Activated T-helper 1 cell treated with anti-CD3 and anti-CD28 coated beads, Interleukin-12 subunit alpha, Interleukin-12 subunit beta, Interleukin-2, Interleukin-4 antibody, amounts not matched to agents 30 ng/mL and 10 ng/mL and 1 ng/mL, durations not matched to agents 14 hours and 24 hours and 36 hours (primary cell): ENCODE results near the gene IQGAP3. TPM values are rescaled to one million over a fixed set of nuclear protein-coding genes. Genes with fewer than 3 reads are reported as not detected.

Experiments used
- DNase-seq: peaks from one replicate; pipeline ENCODE4 v3.0.0; 2021; ENCODE audit warnings: low spot score
- H3K27ac Mint-ChIP-seq: one replicate; pipeline ENCODE4 v1.8.0; 2021; ENCODE audit warnings: mild to moderate bottlenecking, mixed read lengths
- H3K27me3 Mint-ChIP-seq: one replicate; pipeline ENCODE4 v1.8.0; 2022; ENCODE audit warnings: mild to moderate bottlenecking, moderate library complexity, mixed read lengths; ENCODE audit not compliant: insufficient read depth
- H3K36me3 Mint-ChIP-seq: one replicate; pipeline ENCODE4 v1.8.0; 2021; ENCODE audit warnings: low read depth, mixed read lengths
- H3K4me1 Mint-ChIP-seq: one replicate; pipeline ENCODE4 v1.8.0; 2021; ENCODE audit warnings: low read depth, mixed read lengths
- H3K4me3 Mint-ChIP-seq: one replicate; pipeline ENCODE4 v1.8.0; 2021; ENCODE audit warnings: mild to moderate bottlenecking, moderate library complexity, mixed read lengths
- H3K9me3 Mint-ChIP-seq: one replicate; pipeline ENCODE4 v1.8.0; 2021; ENCODE audit warnings: mixed read lengths
- intact Hi-C: fragments of 100-400 bp; cut with micrococcal nuclease; formaldehyde crosslinking; loops from one replicate; pipeline ENCODE4 v1.15.1; 2024
- total RNA-seq: library from RNA; stranded (reverse); gene quantifications from 2 replicates; pipeline ENCODE4 v1.2.3, GENCODE V29; 2022

The IQGAP3 gene
- total RNA-seq, 1 donor from 2014 or later, result 11.2 TPM

DNA sequence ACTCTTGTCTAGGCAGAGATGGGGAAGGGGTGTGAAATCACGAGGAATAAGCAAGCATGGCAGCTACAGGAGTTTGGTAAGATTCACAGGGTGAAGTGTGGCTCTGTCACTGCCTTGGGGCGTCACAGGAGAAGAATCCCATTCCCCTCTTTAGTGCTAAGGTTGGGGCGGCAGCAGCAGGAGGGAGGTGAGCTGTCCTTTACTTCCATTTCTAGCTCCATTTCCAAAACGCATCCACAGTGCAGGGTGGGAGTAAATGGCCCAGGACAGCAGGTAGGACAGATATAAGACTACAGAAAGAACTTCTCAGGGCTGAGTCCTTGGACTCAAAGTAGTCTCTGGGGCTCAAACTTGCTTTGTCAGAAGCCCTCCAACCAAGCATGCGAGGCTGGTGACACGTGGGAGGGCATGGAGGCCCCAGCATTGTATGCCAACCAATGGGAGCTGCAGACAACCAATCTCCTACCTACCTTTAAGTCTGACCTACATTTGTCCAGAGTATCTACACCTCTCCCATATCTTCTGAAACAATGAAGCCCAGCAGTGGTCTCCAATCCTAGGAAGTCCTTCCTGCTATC, 80.3 kb downstream of the IQGAP3 start:
- Mint-ChIP-seq H3K27ac (peak overlapping the region; percentile 2), H3K27me3 (no peaks in the 10 kb centered on the region), H3K36me3 (peaks cover 36% of the 10 kb centered on the region), H3K9me3 (no peaks in the 10 kb centered on the region), H3K4me3 (no peak overlapping the region), H3K4me1 (peaks cover 90% of the 10 kb centered on the region)
- intact Hi-C loops, result no loop called here
- DNase-seq, result no peak

DNA sequence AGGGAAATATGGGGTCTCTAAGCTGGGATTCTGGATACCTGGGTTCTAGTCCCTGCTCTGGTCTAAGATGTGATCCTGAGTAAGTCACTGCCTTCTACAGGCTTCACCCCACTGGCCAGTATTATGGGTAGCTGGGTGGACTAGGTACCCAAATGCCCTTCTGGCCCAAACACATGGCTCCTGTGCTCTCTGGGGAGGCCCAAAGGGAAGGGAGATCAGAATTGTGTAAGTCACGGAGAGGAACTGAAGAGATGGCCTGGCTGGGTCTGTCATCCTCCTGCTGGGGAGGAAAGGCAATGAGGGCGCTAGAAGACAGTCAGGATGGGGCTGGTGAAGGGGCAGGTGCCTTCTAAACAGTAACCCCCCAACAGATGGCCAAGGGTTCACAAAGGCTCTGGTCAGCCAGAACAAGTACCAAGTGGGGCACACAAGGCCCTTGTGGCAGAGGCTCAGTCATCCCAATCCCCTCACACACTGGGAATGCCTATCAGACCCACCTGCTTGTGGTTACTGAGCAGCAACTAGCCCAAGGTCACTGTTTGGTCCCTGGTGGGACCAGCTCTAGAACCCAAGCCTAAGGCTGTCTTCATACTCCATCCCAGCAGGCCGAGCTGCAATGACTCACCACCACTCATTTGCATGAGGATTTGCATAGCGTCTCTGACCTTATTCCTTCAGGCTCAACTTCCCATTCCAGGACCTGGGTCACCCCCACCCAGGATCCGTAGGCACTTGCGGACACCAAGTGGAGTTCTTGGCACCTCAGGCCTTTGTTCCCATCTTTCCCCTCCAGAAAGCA, 81.0 kb downstream of the IQGAP3 start:
- no peaks in the 10 kb centered on the region for H3K27me3 Mint-ChIP-seq
- intact Hi-C loops, result no loop called here
- peaks cover 90% of the 10 kb centered on the region for H3K4me1 Mint-ChIP-seq
- H3K27ac Mint-ChIP-seq, result peak overlapping the region; percentile 35
- H3K9me3 Mint-ChIP-seq, result no peaks in the 10 kb centered on the region
- H3K36me3 Mint-ChIP-seq, result peaks cover 33% of the 10 kb centered on the region
- H3K4me3 Mint-ChIP-seq, result peak overlapping the region; percentile 64
- no peak for DNase-seq

DNA sequence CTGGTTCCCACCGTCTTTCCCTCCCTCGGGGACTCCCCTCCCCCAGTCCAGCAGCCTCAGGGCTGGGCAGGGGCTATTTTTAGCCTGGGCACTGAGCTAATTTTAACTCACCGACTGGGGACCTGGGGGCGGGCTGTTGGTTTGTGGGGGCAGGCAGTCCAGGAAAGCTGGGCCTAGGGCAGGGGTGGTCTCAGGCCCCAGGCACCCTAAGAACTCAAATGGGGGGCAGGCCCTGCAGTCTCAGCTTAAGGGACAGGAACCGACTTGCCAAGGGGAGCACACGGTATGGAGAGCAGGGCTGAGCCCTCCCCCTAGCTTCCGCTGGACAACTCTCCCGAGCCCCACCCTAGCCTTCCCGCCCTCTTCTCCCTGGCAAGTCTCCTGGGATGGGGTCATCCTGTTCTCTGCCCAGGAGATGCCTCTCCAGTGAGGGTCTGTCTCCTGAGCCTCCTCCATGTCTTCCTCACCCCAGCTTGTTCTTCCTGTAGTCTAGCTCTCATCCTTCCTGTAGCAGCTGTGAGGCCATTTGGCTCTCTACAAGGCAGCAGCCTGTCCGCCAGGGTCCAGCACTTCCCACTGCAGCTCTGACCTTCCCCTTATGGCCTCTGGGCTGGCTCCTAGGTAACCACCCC, 81.8 kb downstream of the IQGAP3 start:
- peaks cover 28% of the 10 kb centered on the region for H3K36me3 Mint-ChIP-seq
- intact Hi-C loops, result no loop called here

DNA sequence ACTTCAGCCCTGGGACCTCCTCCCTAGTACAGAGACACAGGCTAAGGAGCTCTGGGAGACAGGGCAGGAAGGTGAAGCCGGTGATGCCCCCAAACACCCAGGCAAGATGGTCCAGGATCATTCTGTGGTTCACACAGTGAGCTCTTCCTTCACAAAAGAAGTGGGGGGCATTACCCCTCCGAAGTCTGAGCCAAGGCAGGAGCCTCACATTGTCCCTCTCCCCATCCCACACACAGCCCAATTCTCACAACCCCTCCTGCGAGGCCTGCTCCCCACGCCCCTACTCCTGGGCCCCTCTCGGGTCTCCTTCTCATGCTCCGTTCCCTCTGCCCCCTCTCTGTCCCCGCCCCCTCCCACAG, 82.5 kb downstream of the IQGAP3 start:
- Mint-ChIP-seq H3K27me3 (no peaks in the 10 kb centered on the region), H3K36me3 (peaks cover 24% of the 10 kb centered on the region), H3K4me3 (peak overlapping the region; percentile 35), H3K9me3 (no peaks in the 10 kb centered on the region), H3K4me1 (peaks cover 79% of the 10 kb centered on the region), H3K27ac (peak overlapping the region; percentile 64)
- intact Hi-C loops, result loop anchor here (1.0 to 2.0 kb wide), 2 partner anchors 9 to 35 kb away; no protein-coding TSS in a partner anchor
- no peak for DNase-seq

More for the DNA sequence above, 81.8 kb downstream of the IQGAP3 start:
- H3K4me1 Mint-ChIP-seq, result peaks cover 84% of the 10 kb centered on the region
- H3K27me3 Mint-ChIP-seq, result no peaks in the 10 kb centered on the region
- peak overlapping the region; percentile 64 for H3K4me3 Mint-ChIP-seq
- no peak for DNase-seq
- peak overlapping the region; percentile 75 for H3K27ac Mint-ChIP-seq
- H3K9me3 Mint-ChIP-seq, result no peaks in the 10 kb centered on the region

DNA sequence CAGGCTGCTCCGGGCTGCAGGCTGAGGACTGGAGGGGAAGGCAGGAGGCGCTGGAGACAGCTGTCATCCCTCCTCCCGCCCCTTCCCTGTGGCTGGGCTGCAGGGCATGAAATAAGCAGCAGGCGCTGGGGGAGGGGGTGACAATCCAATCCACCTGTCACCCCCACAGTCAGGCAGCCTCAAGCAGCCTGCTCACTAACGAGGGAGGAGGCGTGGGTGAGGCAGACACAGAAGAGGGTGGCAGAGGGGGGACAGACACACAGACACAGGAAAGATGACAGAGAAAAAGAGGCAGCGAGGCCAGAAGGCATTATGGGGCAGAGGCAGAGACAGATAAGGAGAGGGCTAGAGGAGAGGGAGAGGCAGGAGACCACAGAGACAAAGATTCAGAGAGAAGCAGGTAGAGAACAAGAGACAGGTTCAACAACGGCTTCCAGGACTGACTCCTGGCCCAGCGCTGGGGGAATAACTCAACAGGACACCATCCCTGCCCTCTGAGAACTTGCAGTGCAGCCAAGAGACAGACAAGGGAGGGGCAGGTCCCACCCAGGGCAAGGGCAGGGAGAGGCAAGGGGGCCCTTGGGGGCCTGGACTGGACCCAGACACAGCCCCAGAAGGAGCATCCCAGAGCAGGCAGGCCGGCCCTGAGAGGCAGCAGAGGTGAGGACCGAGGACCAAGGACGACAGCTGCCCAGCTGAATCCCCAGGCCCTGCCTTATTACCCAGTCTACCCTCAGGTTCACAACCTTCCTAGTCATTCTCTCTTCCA, 83.0 kb downstream of the IQGAP3 start:
- H3K27ac Mint-ChIP-seq, result peak overlapping the region; percentile 88
- peak overlapping the region; percentile 65 for H3K4me3 Mint-ChIP-seq
- H3K4me1 Mint-ChIP-seq, result peaks cover 77% of the 10 kb centered on the region
- H3K36me3 Mint-ChIP-seq, result peaks cover 24% of the 10 kb centered on the region
- H3K27me3 Mint-ChIP-seq, result no peaks in the 10 kb centered on the region
- DNase-seq, result no peak
- no peaks in the 10 kb centered on the region for H3K9me3 Mint-ChIP-seq
- intact Hi-C loops, result loop anchor here (1.0 to 2.0 kb wide), 2 partner anchors 8 to 35 kb away; no protein-coding TSS in a partner anchor

DNA sequence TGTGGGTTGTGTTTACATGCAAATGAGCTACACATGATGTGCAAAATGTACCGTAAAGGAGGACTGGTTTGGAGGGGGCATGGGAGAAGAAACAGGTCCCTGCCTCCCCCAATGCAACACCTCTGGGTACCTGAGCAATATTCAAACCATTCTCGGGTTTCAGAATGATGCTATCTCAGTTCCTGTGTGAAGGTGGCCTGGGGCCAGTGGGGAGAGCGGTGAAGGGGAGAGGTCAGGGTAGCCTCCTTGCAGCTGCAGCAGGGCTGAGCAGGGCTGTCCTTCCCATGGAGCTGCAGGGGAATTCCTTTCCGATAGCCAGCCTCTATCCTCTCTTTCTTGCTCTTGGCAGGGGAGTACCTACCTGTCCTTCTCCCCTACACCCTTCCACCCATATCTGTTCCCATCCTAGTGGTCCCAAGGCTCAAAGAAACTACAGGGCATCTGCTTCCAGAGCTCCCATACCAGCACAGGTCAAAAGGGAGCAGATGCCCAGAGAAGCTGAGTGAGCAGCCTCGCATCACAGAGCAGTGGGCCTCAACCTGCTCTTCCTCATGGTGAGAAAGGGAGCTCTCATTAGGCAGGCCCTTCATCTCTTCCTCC, 83.7 kb downstream of the IQGAP3 start:
- Mint-ChIP-seq H3K36me3 (peaks cover 20% of the 10 kb centered on the region), H3K4me3 (peak overlapping the region; percentile 65), H3K27ac (peak overlapping the region; percentile 88), H3K9me3 (no peaks in the 10 kb centered on the region), H3K27me3 (no peaks in the 10 kb centered on the region), H3K4me1 (peaks cover 70% of the 10 kb centered on the region)
- DNase-seq, result peak; percentile 40
- intact Hi-C loops, result loop anchor here (1.0 to 2.0 kb wide), 3 partner anchors 7 to 36 kb away; partner anchors contain the start of gene MEF2D

DNA sequence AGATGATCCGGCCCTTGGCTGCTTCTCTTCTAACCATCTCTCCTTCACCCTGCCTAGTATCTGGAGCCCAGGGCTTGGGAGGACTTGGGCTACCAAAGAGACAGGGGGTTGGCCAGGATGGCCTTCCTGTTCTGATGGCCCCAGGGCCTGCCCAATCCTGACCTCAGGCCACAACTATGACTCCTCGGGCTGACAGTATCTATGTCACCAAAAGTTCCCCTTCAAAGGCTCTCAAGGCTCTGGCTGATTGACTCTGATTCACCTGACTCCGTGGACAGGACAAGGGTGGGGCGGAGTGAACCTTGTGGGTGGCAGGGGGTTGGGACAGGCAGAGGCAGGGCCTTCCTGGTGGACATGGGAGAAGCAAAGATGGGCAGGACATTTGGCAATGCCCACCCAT, 84.5 kb downstream of the IQGAP3 start:
- Mint-ChIP-seq H3K36me3 (peaks cover 18% of the 10 kb centered on the region), H3K4me1 (peaks cover 69% of the 10 kb centered on the region), H3K27me3 (no peaks in the 10 kb centered on the region), H3K9me3 (no peaks in the 10 kb centered on the region), H3K27ac (peak overlapping the region; percentile 52), H3K4me3 (peak overlapping the region; percentile 63)
- intact Hi-C loops, result loop anchor here (1.0 to 2.0 kb wide), 2 partner anchors 12 to 37 kb away; partner anchors contain the start of gene MEF2D
- DNase-seq, result peak; percentile 24

DNA sequence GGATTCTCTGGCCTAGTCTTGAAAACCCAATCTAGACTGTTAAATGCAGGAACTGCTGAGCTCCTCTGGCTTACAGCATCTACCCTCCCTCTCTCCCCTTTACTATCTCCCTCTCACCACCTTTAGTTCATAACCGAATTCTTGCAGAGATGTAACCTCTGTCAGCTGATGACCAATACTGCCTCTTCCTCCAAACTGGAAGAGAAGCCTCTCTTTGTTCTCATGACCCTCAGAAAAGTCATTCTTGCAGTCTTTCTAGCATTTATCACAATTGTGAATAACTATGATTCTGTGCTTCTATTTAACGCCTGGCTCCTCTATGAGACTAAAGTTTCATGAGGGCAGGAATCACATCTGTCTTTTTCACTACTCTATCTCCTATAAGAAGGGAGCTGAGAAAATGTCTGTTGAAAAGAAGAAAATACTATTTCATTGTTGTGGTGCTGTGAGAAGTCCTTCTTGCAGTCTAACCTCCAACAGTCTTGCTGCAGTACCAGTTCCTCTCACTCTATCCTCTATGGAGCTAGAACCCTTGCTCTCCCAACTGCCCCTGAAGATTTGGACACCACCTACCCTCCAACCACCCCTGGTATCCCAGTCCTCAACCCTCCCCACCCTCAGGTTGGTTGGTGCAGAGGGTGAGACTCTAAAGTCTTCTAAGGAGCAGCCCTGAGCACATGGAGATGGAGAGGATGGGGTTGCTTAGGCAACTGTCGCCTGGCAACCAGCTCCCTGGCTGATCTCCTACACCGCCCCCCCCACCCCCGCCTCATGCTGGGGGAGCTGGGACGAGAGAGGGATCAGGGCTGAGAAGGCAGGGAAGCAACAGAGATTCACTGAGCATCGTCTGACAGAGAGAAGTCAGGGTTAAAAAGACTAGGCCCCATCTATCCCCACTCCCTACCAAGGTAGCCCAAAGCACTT, 85.7 kb downstream of the IQGAP3 start:
- Mint-ChIP-seq H3K27ac (no peak overlapping the region), H3K9me3 (no peaks in the 10 kb centered on the region), H3K4me3 (no peak overlapping the region), H3K36me3 (peaks cover 21% of the 10 kb centered on the region), H3K4me1 (peaks cover 69% of the 10 kb centered on the region), H3K27me3 (no peaks in the 10 kb centered on the region)
- intact Hi-C loops, result no loop called here
- no peak for DNase-seq

DNA sequence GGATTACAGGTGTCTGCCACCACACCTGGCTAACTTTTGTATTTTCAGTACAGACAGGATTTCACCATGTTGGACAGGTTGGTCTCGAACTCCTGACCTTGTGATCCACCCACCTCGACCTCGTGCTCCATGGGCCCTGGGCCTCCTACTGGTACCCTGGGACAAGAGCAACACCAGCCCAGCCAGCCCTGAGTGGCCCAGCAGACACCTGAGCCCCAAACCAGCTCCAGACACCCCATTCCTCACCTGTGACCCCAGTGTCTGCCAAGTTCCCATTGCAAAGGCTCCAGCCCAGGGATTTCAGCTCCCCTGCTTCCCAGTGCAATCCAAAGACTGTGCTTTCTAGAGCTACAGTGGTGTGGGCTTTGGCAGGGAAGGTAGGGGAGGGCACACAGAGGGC, 86.4 kb downstream of the IQGAP3 start:
- no peak overlapping the region for H3K4me3 Mint-ChIP-seq
- H3K9me3 Mint-ChIP-seq, result no peaks in the 10 kb centered on the region
- peaks cover 26% of the 10 kb centered on the region for H3K36me3 Mint-ChIP-seq
- H3K27me3 Mint-ChIP-seq, result no peaks in the 10 kb centered on the region
- intact Hi-C loops, result no loop called here
- no peak overlapping the region for H3K27ac Mint-ChIP-seq
- no peak for DNase-seq
- H3K4me1 Mint-ChIP-seq, result peaks cover 69% of the 10 kb centered on the region

DNA sequence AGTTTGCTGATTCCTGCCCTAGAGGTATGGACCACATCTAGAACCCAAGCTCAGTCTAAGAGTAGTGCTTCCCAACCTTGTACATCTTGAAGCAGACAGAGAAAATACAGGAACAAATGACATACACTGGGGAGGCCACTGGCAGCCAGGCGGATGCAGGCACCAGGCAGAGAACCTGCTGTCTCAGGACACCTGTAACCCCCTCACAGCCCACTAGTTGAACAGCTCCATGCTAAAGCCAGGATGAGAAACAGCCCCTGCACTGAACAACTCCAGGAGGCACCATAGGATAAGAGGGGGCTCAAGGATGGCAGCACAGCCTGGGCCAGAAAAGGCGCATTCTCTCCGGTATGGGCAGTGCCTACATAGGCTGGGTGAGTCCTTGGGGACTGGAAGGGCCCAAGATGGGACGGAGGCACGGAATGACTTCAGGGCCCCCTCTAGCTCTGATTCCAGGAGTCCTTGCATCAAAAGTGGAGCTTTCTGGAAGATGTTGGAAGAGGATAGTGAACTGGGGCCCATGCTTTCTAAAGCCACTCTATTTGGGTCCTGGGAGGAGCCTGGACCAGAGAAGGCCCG, 87.8 kb downstream of the IQGAP3 start:
- Mint-ChIP-seq H3K27me3 (no peaks in the 10 kb centered on the region), H3K9me3 (no peaks in the 10 kb centered on the region), H3K4me3 (no peak overlapping the region), H3K36me3 (peaks cover 36% of the 10 kb centered on the region), H3K4me1 (peaks cover 65% of the 10 kb centered on the region), H3K27ac (no peak overlapping the region)
- DNase-seq, result no peak
- intact Hi-C loops, result no loop called here

DNA sequence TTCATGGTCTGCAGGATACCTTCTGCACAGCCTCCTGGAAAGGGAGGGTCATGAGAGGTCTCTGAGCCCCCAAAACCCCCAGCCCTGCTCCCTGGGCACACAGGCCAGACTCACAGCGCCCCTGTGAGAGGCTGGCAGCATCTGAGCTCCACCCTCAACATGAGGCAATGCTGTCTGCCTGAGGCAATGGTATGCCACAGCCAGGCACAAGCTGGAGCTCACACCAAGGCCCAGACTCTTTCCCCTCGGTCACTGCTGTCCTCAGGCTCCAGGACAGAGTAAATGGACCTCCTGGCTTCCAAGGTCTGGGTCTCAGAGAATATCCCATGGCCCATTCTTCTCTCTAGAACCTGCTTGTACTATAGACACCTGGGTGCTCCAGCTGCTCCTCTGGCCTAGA, 89.0 kb downstream of the IQGAP3 start:
- no peak overlapping the region for H3K4me3 Mint-ChIP-seq
- intact Hi-C loops, result no loop called here
- no peaks in the 10 kb centered on the region for H3K27me3 Mint-ChIP-seq
- peaks cover 54% of the 10 kb centered on the region for H3K4me1 Mint-ChIP-seq
- peaks cover 40% of the 10 kb centered on the region for H3K36me3 Mint-ChIP-seq
- DNase-seq, result no peak
- H3K27ac Mint-ChIP-seq, result no peak overlapping the region
- no peaks in the 10 kb centered on the region for H3K9me3 Mint-ChIP-seq
